ENCODE results near the gene SPATA31C2. TPM values are rescaled to one million over a fixed set of nuclear protein-coding genes. Genes with fewer than 3 reads are reported as not detected.

Gene SPATA31C2
- total RNA-seq, 4 donors from 2014 or later, result not detected

GRCh38 chr9:88182501-88182900, 44.2 kb upstream of the SPATA31C2 start:
- TF ChIP-seq POLR2A (IDR thresholded peaks at IDR 0.05) (no peak), CTCF (IDR thresholded peaks at IDR 0.05) (no peak)
- H3K27me3 ChIP-seq, result no peaks in the 10 kb centered on the region
- H3K4me3 ChIP-seq, result no peak overlapping the region
- H3K27ac ChIP-seq, result no peak overlapping the region
- no peaks in the 10 kb centered on the region for H3K4me1 ChIP-seq
- WGBS, 2 donors, result 30 to 48% methylated on average over 6 of the region's 6 CpGs
- DNase-seq, result no peak
- no peaks in the 10 kb centered on the region for H3K9me3 ChIP-seq
- intact Hi-C loops (cut with DNase I), result no loop called here
- H3K36me3 ChIP-seq, result no peaks in the 10 kb centered on the region

GRCh38 chr9:88180081-88180765, 41.9 kb upstream of the SPATA31C2 start:
- 84 to 90% methylated on average over 3 to 21 of the region's 23 CpGs for WGBS, 2 donors
- no peaks in the 10 kb centered on the region for H3K27me3 ChIP-seq

GRCh38 chr9:88179062-88179521, 40.8 kb upstream of the SPATA31C2 start:
- Histone ChIP-seq H3K4me3 (no peak overlapping the region), H3K36me3 (no peaks in the 10 kb centered on the region), H3K27ac (no peak overlapping the region), H3K4me1 (no peaks in the 10 kb centered on the region), H3K9me3 (no peaks in the 10 kb centered on the region), H3K27me3 (no peaks in the 10 kb centered on the region)
- TF ChIP-seq POLR2A (IDR thresholded peaks at IDR 0.05), result no peak
- TF ChIP-seq CTCF (IDR thresholded peaks at IDR 0.05), result no peak
- DNase-seq, result no peak
- intact Hi-C loops (cut with DNase I), result no loop called here
- WGBS, 2 donors, result 38 to 47% methylated on average over 5 of the region's 5 CpGs

More at GRCh38 chr9:88180081-88180765, 41.9 kb upstream of the SPATA31C2 start:
- intact Hi-C loops (cut with DNase I), result no loop called here
- Histone ChIP-seq H3K9me3 (no peaks in the 10 kb centered on the region), H3K4me3 (no peak overlapping the region), H3K36me3 (no peaks in the 10 kb centered on the region), H3K4me1 (no peaks in the 10 kb centered on the region), H3K27ac (no peak overlapping the region)
- DNase-seq, result no peak
- TF ChIP-seq POLR2A (IDR thresholded peaks at IDR 0.05), result no peak
- no peak for TF ChIP-seq CTCF (IDR thresholded peaks at IDR 0.05)

GRCh38 chr9:88178641-88179040, 40.4 kb upstream of the SPATA31C2 start:
- no peak for DNase-seq
- TF ChIP-seq POLR2A (IDR thresholded peaks at IDR 0.05) (no peak), CTCF (IDR thresholded peaks at IDR 0.05) (no peak)
- Histone ChIP-seq H3K27ac (no peak overlapping the region), H3K4me1 (no peaks in the 10 kb centered on the region), H3K36me3 (no peaks in the 10 kb centered on the region), H3K27me3 (no peaks in the 10 kb centered on the region), H3K4me3 (no peak overlapping the region), H3K9me3 (no peaks in the 10 kb centered on the region)
- WGBS, 2 donors, result 78 to 79% methylated on average over 5 to 6 of the region's 6 CpGs
- intact Hi-C loops (cut with DNase I), result no loop called here

GRCh38 chr9:88177371-88177770, 39.1 kb upstream of the SPATA31C2 start:
- H3K4me3 ChIP-seq, result no peak overlapping the region
- intact Hi-C loops (cut with DNase I), result no loop called here
- DNase-seq, result no peak
- H3K27me3 ChIP-seq, result no peaks in the 10 kb centered on the region
- TF ChIP-seq CTCF (IDR thresholded peaks at IDR 0.05) (no peak), POLR2A (IDR thresholded peaks at IDR 0.05) (no peak)
- H3K27ac ChIP-seq, result no peak overlapping the region
- H3K9me3 ChIP-seq, result no peaks in the 10 kb centered on the region
- no peaks in the 10 kb centered on the region for H3K36me3 ChIP-seq
- 69 to 83% methylated on average over 3 of the region's 3 CpGs for WGBS, 2 donors
- H3K4me1 ChIP-seq, result no peaks in the 10 kb centered on the region

Data from esophagus squamous epithelium (tissue), 5 donors.